GM23248 (cell line): ENCODE measurements around the gene WDR35.

Source experiments
- EZH2 ChIP-seq: fragments of 200-600 bp; sonication (generic); IDR thresholded peaks from 2 replicates; pipeline ENCODE4 v1.6.1; 2018; ENCODE audit warnings: antibody characterized with exemption, mild to moderate bottlenecking; ENCODE audit not compliant: insufficient read depth, poor library complexity, severe bottlenecking
- EZH2phosphoT487 ChIP-seq: fragments of 200-600 bp; sonication (generic); IDR thresholded peaks from 2 replicates; pipeline ENCODE4 v1.6.1; 2018; ENCODE audit warnings: antibody characterized with exemption, moderate library complexity, mild to moderate bottlenecking, low read depth; ENCODE audit not compliant: insufficient read depth

- TF ChIP-seq EZH2 (no peak), EZH2phosphoT487 (no peak)
Observed at GRCh38 chr2:19883486-19883885, 106.4 kb downstream of the WDR35 start.
